Right cardiac atrium (tissue), 5 donors: ENCODE results near the gene ERAP2. TPM values are rescaled to one million over a fixed set of nuclear protein-coding genes. Genes with fewer than 3 reads are reported as not detected.

Experiments used
- ATAC-seq, 2 donors: fragments of 200-7000 bp; cut with Tn5 transposase; one replicate each; pipeline versions ENCODE4 v1.8.0 to v1.9.1; 2020; ENCODE audit warnings: moderate library complexity in 2 of 2, mild to moderate bottlenecking in 1 of 2
- DNase-seq, 3 donors: peaks; one replicate each; pipeline ENCODE4 v3.0.0-alpha.2; 2020
- H3K27ac ChIP-seq: one replicate; pipeline ENCODE4 v1.5.1; 2013; ENCODE audit warnings: mild to moderate bottlenecking, low read length, control low read depth, moderate library complexity
- H3K27me3 ChIP-seq: one replicate; pipeline ENCODE4 v1.6.1; 2013; ENCODE audit not compliant: control insufficient read depth, insufficient read depth
- H3K4me1 ChIP-seq: one replicate; pipeline ENCODE4 v1.6.1; 2013; ENCODE audit warnings: low read length; ENCODE audit not compliant: control insufficient read depth, insufficient read depth
- H3K4me3 ChIP-seq: one replicate; pipeline ENCODE4 v1.5.1; 2013; ENCODE audit warnings: low read length, control low read depth
- H3K9me3 ChIP-seq: one replicate; pipeline ENCODE4 v1.6.1; 2013; ENCODE audit warnings: low read length; ENCODE audit not compliant: control insufficient read depth
- WGBS: extraction: QIAGEN DNeasy Blood & Tissue Kit; methylation state at CpG from one replicate; pipeline ENCODE4 v1.1.7; 2013; 5-methylcytosine and 5-hydroxymethylcytosine counted together
- intact Hi-C, 4 donors: fragments of 100-400 bp; cut with DNase I; formaldehyde crosslinking; loops; one replicate each; pipeline versions ENCODE4 v1.11.0 to v1.14.0; 2022 to 2023
- polyA plus RNA-seq: library from polyadenylated mRNA; stranded (reverse); fragments of 200-250 nt; gene quantifications from one replicate; pipeline ENCODE4 v1.2.3, GENCODE V29; 2013
- total RNA-seq, 4 donors: library from RNA; stranded (reverse); fragmentation: NEBNext Ultra II Directional; extraction: Animal tissue kit (Norgen Biotek cat#: 25700); gene quantifications; one replicate each; pipeline ENCODE4 v1.2.1, GENCODE V29; 2021
- donor health status: healthy with polysubstance abuse.
- donor health status: DM: no; HTN: yes; CAD: no.
- donor health status: DM: no; HTN: no; CAD: no.
- donor health status: DM: no; HTN: yes; CAD: no; lungs with severe emphysema.
- donor health status: DM: yes; HTN: yes; CAD: no.

ERAP2 gene
- total and polyA plus RNA-seq, 5 donors, result 0.81 to 7.2 (median 6.9) TPM

GRCh38 chr5:96863949-96864584 is 12.2 kb upstream of the ERAP2 start:
- WGBS, result 78% methylated on average over 3 of the region's 3 CpGs
- intact Hi-C loops, result loop anchor here in 2 of 4 donors (10.0 kb wide), 2 partner anchors 291 to 301 kb away; no protein-coding TSS in a partner anchor
- H3K27me3 ChIP-seq, result no peaks in the 10 kb centered on the region
- H3K27ac ChIP-seq, result no peak overlapping the region
- no peak for DNase-seq
- no peaks in the 10 kb centered on the region for H3K4me1 ChIP-seq
- H3K9me3 ChIP-seq, result no peaks in the 10 kb centered on the region
- no peak overlapping the region for H3K4me3 ChIP-seq
- no peak for ATAC-seq

GRCh38 chr5:96864922-96865530 is 11.3 kb upstream of the ERAP2 start:
- no peak overlapping the region for H3K27ac ChIP-seq
- WGBS, result 84% methylated on average over 1 of the region's 1 CpG
- no peak for ATAC-seq
- no peak overlapping the region for H3K4me3 ChIP-seq
- intact Hi-C loops, result loop anchor here in 3 of 4 donors (5.0 to 10.0 kb wide), 3 partner anchors 290 to 300 kb away; no protein-coding TSS in a partner anchor
- H3K4me1 ChIP-seq, result no peaks in the 10 kb centered on the region
- H3K9me3 ChIP-seq, result no peaks in the 10 kb centered on the region
- DNase-seq, result no peak
- no peaks in the 10 kb centered on the region for H3K27me3 ChIP-seq

DNA sequence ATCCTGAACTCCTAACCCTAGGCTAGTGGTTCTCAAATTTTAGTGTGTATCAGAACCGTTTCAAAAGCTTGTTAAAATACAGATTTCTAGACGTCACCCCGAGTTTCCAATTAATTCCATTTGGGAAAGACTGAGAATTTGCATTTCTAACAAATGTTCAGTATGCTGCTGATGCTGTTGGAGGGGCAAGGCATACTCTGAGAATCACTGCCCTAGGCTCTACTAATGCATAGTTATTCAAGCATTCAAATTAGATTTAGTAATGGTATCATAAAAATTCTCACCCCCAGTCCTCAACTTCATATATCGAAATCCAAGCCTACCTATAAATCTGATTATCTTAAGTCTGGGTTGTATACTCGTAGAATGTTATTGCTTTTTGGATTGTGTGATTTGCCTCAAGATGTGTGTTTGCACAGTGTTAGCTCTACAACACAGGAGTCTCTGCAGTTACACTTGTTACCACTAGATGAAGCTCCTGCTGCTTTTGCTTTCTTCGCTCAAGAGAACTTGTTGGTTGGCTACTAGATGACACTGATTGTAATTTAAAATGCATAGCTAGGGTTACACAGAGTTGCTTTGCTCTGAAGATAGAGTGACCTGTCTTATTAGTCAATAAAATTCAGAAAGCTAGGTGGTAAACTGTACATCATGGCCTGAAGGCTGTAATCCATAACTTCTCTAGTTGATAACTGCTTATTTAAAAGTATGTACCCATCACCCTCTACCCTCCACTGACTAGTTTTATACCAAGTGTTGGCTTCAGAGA is 7.5 kb upstream of the ERAP2 start:
- H3K27me3 ChIP-seq, result no peaks in the 10 kb centered on the region
- peak; percentile 84 to 91 for ATAC-seq
- 55% methylated on average over 6 of the region's 6 CpGs for WGBS
- H3K27ac ChIP-seq, result no peak overlapping the region
- H3K9me3 ChIP-seq, result no peaks in the 10 kb centered on the region
- no peak overlapping the region for H3K4me3 ChIP-seq
- intact Hi-C loops, result loop anchor here in 3 of 4 donors (5.0 to 10.0 kb wide), 3 partner anchors 286 to 296 kb away; no protein-coding TSS in a partner anchor
- no peak for DNase-seq
- no peaks in the 10 kb centered on the region for H3K4me1 ChIP-seq

DNA sequence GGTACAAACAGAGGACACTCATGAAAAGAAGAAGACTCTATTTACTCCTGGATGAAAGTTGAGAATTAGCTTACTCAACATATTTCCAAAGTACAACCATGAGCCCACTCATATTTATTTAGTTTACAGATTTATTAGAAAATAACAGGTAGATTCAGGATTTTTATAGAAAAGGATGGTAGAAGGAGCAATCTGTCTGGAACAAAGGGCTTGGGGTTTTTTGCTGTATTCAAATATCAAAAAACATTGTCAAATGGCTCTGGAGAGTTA is 7.0 kb upstream of the ERAP2 start:
- ATAC-seq (no peak), DNase-seq (no peak)
- no peak overlapping the region for H3K4me3 ChIP-seq
- H3K4me1 ChIP-seq, result no peaks in the 10 kb centered on the region
- intact Hi-C loops, result loop anchor here in 3 of 4 donors (5.0 to 10.0 kb wide), 3 partner anchors 285 to 295 kb away; no protein-coding TSS in a partner anchor
- no peaks in the 10 kb centered on the region for H3K9me3 ChIP-seq
- H3K27ac ChIP-seq, result no peak overlapping the region
- H3K27me3 ChIP-seq, result no peaks in the 10 kb centered on the region

- Histone ChIP-seq H3K9me3 (no peaks in the 10 kb centered on the region), H3K4me3 (no peak overlapping the region), H3K4me1 (no peaks in the 10 kb centered on the region), H3K27ac (no peak overlapping the region), H3K27me3 (no peaks in the 10 kb centered on the region)
- no peak for DNase-seq
- no peak for ATAC-seq
- WGBS, result 65% methylated on average over 4 of the region's 4 CpGs
- intact Hi-C loops, result loop anchor here in 1 of 4 donors (10.0 kb wide), 1 partner anchor 134 kb away; no protein-coding TSS in a partner anchor
Observed at GRCh38 chr5:96870094-96871026, 5.9 kb upstream of the ERAP2 start.

DNA sequence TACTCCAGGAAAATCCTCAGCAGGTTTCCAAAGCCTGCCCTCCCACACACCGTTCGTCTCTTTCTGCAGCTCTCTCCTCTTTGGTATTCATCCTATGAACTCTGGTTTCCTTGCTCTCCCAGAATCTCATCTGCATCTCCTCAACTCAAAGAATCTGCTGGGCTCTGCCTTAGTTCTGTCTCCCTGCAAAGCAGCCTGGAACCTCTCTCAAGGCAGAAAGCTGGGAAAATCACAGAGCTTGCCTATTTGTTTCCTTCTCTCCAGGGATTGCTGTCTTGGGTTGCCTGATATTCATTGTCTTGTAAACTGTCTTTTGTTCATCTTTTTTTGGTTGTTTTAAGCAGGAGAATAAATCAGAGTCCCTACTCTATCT is 5.3 kb upstream of the ERAP2 start:
- Histone ChIP-seq H3K27ac (no peak overlapping the region), H3K9me3 (no peaks in the 10 kb centered on the region), H3K27me3 (no peaks in the 10 kb centered on the region), H3K4me3 (no peak overlapping the region), H3K4me1 (peaks cover 1% of the 10 kb centered on the region)
- ATAC-seq, result no peak
- DNase-seq, result no peak
- 81% methylated on average over 2 of the region's 2 CpGs for WGBS
- intact Hi-C loops, result loop anchor here in 1 of 4 donors (10.0 kb wide), 1 partner anchor 134 kb away; no protein-coding TSS in a partner anchor

DNA sequence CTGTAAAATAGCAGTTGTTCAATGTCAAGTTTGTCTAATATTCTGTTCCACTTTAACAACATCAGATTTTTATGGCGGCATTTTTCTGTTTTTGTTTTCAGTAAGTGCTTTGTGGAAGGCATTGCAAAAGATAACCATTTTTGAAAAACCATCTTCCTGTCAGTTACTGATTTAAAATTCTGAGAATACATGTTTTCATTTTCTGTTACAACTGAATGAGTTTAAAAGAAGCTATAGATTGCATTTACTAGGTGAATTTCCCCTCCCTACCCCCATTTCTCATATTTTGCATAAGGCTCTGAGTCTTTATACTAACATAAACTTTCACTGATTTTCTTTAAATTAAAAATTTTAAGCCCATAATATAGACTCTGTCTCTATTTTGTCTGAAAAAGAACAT is 4.6 kb upstream of the ERAP2 start:
- intact Hi-C loops, result loop anchor here in 1 of 4 donors (10.0 kb wide), 1 partner anchor 133 kb away; no protein-coding TSS in a partner anchor

GRCh38 chr5:96873449-96873848 is 2.9 kb upstream of the ERAP2 start:
- ATAC-seq (no peak), DNase-seq (no peak)
- H3K9me3 ChIP-seq, result no peaks in the 10 kb centered on the region
- intact Hi-C loops, result loop anchor here in 1 of 4 donors (10.0 kb wide), 1 partner anchor 131 kb away; no protein-coding TSS in a partner anchor
- H3K4me3 ChIP-seq, result no peak overlapping the region
- H3K27ac ChIP-seq, result no peak overlapping the region
- no peaks in the 10 kb centered on the region for H3K27me3 ChIP-seq
- H3K4me1 ChIP-seq, result peaks cover 1% of the 10 kb centered on the region

More for the DNA sequence above, 4.6 kb upstream of the ERAP2 start:
- no peaks in the 10 kb centered on the region for H3K9me3 ChIP-seq
- DNase-seq (no peak), ATAC-seq (no peak)
- peaks cover 1% of the 10 kb centered on the region for H3K4me1 ChIP-seq
- H3K27me3 ChIP-seq, result no peaks in the 10 kb centered on the region
- no peak overlapping the region for H3K27ac ChIP-seq
- no peak overlapping the region for H3K4me3 ChIP-seq
- 91% methylated on average over 1 of the region's 1 CpG for WGBS

GRCh38 chr5:96874631-96875030 is 1.7 kb upstream of the ERAP2 start:
- peaks cover 1% of the 10 kb centered on the region for H3K4me1 ChIP-seq
- no peak for ATAC-seq
- no peak overlapping the region for H3K27ac ChIP-seq
- no peaks in the 10 kb centered on the region for H3K27me3 ChIP-seq
- H3K9me3 ChIP-seq, result no peaks in the 10 kb centered on the region
- WGBS, result 98% methylated on average over 2 of the region's 2 CpGs
- H3K4me3 ChIP-seq, result no peak overlapping the region
- intact Hi-C loops, result loop anchor here in 1 of 4 donors (10.0 kb wide), 1 partner anchor 130 kb away; no protein-coding TSS in a partner anchor
- no peak for DNase-seq

- 3% methylated on average over 4 of the region's 4 CpGs for WGBS
- Histone ChIP-seq H3K27ac (peak overlapping the region; percentile 79), H3K4me1 (peaks cover 1% of the 10 kb centered on the region), H3K27me3 (no peaks in the 10 kb centered on the region), H3K9me3 (no peaks in the 10 kb centered on the region), H3K4me3 (peak overlapping the region; percentile 100)
- DNase-seq (no peak), ATAC-seq (peak; percentile 23 to 45)
- intact Hi-C loops, result loop anchor here in 1 of 4 donors (10.0 kb wide), 1 partner anchor 129 kb away; no protein-coding TSS in a partner anchor
Observed at GRCh38 chr5:96875791-96876291, 459 bp upstream of the ERAP2 start.
